Measurements from ENCODE around the gene NSMCE3. TPM values are rescaled to one million over a fixed set of nuclear protein-coding genes. Genes with fewer than 3 reads are reported as not detected.

Gene NSMCE3
- 13.7 TPM for total RNA-seq

GRCh38 chr15:29269485-29270168 lies at the start of gene NSMCE3:
Gene NSMCE3 (minus strand): TSS chr15:29269822. CDS start chr15:29269705, 117 bp downstream.

